Thyroid gland (tissue), 4 donors: Measurements from ENCODE around the gene EFNA5.

ENCODE experiments used
- CTCF ChIP-seq, 6 experiments: fragments of 200-600 bp in 3 of 6; fragments of 450-650 bp in 3 of 6; sonication (generic) in 3 of 6; IDR thresholded peaks; one replicate each; pipeline ENCODE4 v1.5.1; 2016 to 2019; ENCODE audit warnings: antibody characterized with exemption in 6 of 6, mild to moderate bottlenecking in 2 of 6, inconsistent platforms in 1 of 6, moderate library complexity in 1 of 6
- POLR2A ChIP-seq, 2 donors: fragments of 450-650 bp; IDR thresholded peaks; one replicate each; pipeline ENCODE4 v1.6.1; 2017; ENCODE audit warnings: antibody characterized with exemption in 2 of 2, mild to moderate bottlenecking in 2 of 2, moderate library complexity in 1 of 2

DNA sequence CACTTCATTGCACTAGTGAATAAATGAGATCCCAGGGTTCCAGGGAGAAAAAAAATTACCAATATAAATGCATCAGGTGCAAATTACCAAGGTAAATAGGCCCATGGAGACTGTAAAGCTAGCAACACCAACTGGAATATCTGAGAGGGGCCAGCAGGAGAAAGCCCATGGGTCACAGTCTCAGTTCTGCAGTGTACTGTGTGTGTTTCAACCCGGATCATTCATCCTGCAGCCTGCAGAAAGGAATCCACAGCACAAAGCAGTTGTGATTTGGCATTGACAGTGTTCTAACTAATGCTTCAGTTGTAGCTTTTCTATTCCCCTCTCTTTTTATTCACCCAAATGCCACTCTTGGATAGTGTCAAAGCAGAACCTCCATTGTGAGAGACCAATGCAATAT is 171.0 kb downstream of the EFNA5 start:
- no peak for TF ChIP-seq POLR2A (IDR thresholded peaks at IDR 0.05)
- no peak for TF ChIP-seq CTCF (IDR thresholded peaks at IDR 0.05)
